ENCODE data around the gene PHF21A. TPM values are rescaled to one million over a fixed set of nuclear protein-coding genes. Genes with fewer than 3 reads are reported as not detected.

Gene PHF21A
- total RNA-seq, 1 donor from 2014 or later, result 69.3 TPM

DNA sequence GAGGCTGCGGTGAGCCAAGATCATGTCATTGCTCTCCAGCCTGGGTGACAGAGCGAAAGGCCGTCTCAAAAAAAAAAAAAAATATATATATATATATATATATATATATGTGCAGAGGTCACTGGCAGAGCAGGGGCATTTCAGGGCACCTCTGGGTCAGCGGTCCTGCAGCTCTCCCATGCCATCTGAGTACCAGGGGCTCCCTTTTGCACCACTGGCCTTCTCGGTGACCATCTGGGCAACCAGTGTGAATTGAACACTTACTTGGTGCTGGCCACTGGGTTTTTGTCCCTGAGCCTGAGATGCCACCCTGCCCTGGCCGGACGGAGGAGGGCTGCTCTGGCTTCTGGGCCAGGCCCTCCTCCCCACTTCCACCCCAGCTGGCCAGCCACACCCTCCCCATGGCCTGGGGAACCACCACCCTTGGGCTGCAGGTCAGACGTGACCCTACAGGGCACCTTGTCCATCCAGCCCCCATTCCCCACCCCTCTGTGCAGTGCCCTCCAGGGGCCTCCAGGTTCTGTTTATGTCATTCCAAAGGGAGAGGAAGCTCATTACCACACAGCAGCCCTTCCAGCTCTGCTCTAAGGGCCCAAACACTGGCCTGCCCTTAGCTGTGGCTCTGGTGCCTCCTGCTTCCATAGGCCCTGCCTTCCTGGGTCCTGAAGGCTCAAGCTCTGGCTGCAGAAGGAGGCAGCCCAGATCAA is 225.5 kb downstream of the PHF21A start:
- no peak overlapping the region for H3K27ac Mint-ChIP-seq (ENCODE audit: unreplicated experiment)
- peaks cover 3% of the 10 kb centered on the region for H3K36me3 Mint-ChIP-seq (ENCODE audit: low read depth, unreplicated experiment)
- H3K4me1 Mint-ChIP-seq (ENCODE audit: low read depth, unreplicated experiment), result peaks cover 3% of the 10 kb centered on the region
- no peak overlapping the region for H3K4me3 ChIP-seq (ENCODE audit: insufficient read depth, low read depth, low read length)
- H2AFZ ChIP-seq (ENCODE audit: low read depth, low read length), result no peak overlapping the region
- H3K79me2 ChIP-seq (ENCODE audit: insufficient read depth, low read length), result no peaks in the 10 kb centered on the region
- H4K20me1 ChIP-seq (ENCODE audit: insufficient read depth, low read length), result peaks cover 4% of the 10 kb centered on the region
- FAIRE-seq, result no peak
- H3K9ac ChIP-seq (ENCODE audit: low read length), result no peak overlapping the region
- H3K4me2 ChIP-seq (ENCODE audit: low read length), result no peak overlapping the region
- no peaks in the 10 kb centered on the region for H3K36me3 ChIP-seq (ENCODE audit: insufficient read depth, low read length)
- no peak overlapping the region for H3K27ac ChIP-seq (ENCODE audit: low read depth, low read length)
- H3K9me3 Mint-ChIP-seq (ENCODE audit: unreplicated experiment), result no peaks in the 10 kb centered on the region
- no peak overlapping the region for H3K4me3 Mint-ChIP-seq (ENCODE audit: unreplicated experiment)
- no peaks in the 10 kb centered on the region for H3K9me3 ChIP-seq (ENCODE audit: insufficient read depth, low read depth, low read length)
- H3K27me3 Mint-ChIP-seq (ENCODE audit: low read depth, unreplicated experiment), result peaks cover 34% of the 10 kb centered on the region
- TF ChIP-seq EZH2 (IDR thresholded peaks at IDR 0.05; ENCODE audit: insufficient read depth, low read length), result no peak
- TF ChIP-seq, protein P1, sequence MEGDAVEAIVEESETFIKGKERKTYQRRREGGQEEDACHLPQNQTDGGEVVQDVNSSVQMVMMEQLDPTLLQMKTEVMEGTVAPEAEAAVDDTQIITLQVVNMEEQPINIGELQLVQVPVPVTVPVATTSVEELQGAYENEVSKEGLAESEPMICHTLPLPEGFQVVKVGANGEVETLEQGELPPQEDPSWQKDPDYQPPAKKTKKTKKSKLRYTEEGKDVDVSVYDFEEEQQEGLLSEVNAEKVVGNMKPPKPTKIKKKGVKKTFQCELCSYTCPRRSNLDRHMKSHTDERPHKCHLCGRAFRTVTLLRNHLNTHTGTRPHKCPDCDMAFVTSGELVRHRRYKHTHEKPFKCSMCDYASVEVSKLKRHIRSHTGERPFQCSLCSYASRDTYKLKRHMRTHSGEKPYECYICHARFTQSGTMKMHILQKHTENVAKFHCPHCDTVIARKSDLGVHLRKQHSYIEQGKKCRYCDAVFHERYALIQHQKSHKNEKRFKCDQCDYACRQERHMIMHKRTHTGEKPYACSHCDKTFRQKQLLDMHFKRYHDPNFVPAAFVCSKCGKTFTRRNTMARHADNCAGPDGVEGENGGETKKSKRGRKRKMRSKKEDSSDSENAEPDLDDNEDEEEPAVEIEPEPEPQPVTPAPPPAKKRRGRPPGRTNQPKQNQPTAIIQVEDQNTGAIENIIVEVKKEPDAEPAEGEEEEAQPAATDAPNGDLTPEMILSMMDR (IDR thresholded peaks at IDR 0.05; ENCODE audit: insufficient read depth, low read depth, low read length), result no peak
- peaks cover 11% of the 10 kb centered on the region for H3K4me1 ChIP-seq (ENCODE audit: insufficient read depth, low read length)
- no peaks in the 10 kb centered on the region for H3K27me3 ChIP-seq (ENCODE audit: insufficient read depth, low read length)
- DNase-seq (ENCODE audit: low read depth), result no peak

DNA sequence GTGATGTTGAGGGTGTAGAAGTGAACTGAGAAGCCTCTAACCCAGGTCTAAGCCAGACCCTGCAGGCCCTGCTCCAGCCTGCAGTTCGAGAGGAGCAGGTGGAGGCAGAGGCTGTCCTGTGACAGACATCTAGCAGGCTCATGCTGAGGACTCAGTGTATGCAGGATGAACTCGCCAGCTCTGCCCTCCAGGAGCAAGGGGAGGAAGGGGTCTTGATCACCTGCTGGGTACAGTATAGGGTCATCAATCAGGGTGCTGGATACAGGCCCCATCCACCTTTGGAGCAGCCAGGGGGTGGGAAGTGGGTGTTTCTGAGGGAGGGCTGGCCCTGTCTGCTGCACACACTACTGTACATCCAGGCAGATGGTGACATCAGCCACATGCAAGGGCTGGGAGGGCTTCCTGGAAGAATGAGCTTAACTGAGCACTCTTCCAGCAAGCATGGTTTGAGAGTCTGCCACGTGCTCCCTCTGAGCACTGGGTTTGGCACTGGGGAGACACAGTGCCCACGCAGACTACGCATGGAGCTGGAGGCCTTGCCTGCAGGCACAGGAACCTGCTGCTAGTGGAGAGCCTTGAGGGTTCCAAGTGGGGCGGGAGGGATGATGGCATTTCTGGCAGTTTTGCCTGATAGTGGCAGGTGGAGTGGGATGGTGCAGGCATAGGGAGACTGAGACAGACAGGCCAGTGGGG is 226.6 kb downstream of the PHF21A start:
- no peak overlapping the region for H3K9ac ChIP-seq (ENCODE audit: low read length)
- no peaks in the 10 kb centered on the region for H3K9me3 Mint-ChIP-seq (ENCODE audit: unreplicated experiment)
- no peak overlapping the region for H3K4me3 Mint-ChIP-seq (ENCODE audit: unreplicated experiment)

More for the DNA sequence above, 226.6 kb downstream of the PHF21A start:
- FAIRE-seq (no peak), DNase-seq (ENCODE audit: low read depth) (no peak)
- Histone ChIP-seq H3K4me2 (ENCODE audit: low read length) (no peak overlapping the region), H3K27me3 (ENCODE audit: insufficient read depth, low read length) (no peaks in the 10 kb centered on the region), H3K9me3 (ENCODE audit: insufficient read depth, low read depth, low read length) (no peaks in the 10 kb centered on the region), H3K4me1 (ENCODE audit: insufficient read depth, low read length) (peaks cover 6% of the 10 kb centered on the region), H3K4me3 (ENCODE audit: insufficient read depth, low read depth, low read length) (no peak overlapping the region), H3K27ac (ENCODE audit: low read depth, low read length) (no peak overlapping the region), H4K20me1 (ENCODE audit: insufficient read depth, low read length) (no peaks in the 10 kb centered on the region), H3K79me2 (ENCODE audit: insufficient read depth, low read length) (no peaks in the 10 kb centered on the region), H3K36me3 (ENCODE audit: insufficient read depth, low read length) (no peaks in the 10 kb centered on the region), H2AFZ (ENCODE audit: low read depth, low read length) (no peak overlapping the region)
- H3K27me3 Mint-ChIP-seq (ENCODE audit: low read depth, unreplicated experiment), result peaks cover 36% of the 10 kb centered on the region
- H3K36me3 Mint-ChIP-seq (ENCODE audit: low read depth, unreplicated experiment), result peaks cover 3% of the 10 kb centered on the region
- no peaks in the 10 kb centered on the region for H3K4me1 Mint-ChIP-seq (ENCODE audit: low read depth, unreplicated experiment)
- H3K27ac Mint-ChIP-seq (ENCODE audit: unreplicated experiment), result no peak overlapping the region
- TF ChIP-seq, protein P1 (IDR thresholded peaks at IDR 0.05; ENCODE audit: insufficient read depth, low read depth, low read length), result no peak

Data from astrocyte (in vitro differentiated cells and primary cell).